Subcutaneous abdominal adipose tissue (tissue), 5 donors: ENCODE data around the gene TBCD.

Source experiments
- H3K27ac ChIP-seq: one replicate; pipeline ENCODE4 v1.7.0; 2013; ENCODE audit warnings: low read depth, mild to moderate bottlenecking, inconsistent platforms, low read length, moderate library complexity
- H3K27me3 ChIP-seq, 5 donors: one replicate each; pipeline ENCODE4 v1.7.0; 2013; ENCODE audit warnings: low read length in 5 of 5, inconsistent platforms in 1 of 5; ENCODE audit not compliant: control insufficient read depth in 5 of 5, insufficient read depth in 4 of 5
- H3K36me3 ChIP-seq, 5 donors: one replicate each; pipeline ENCODE4 v1.7.0; 2013; ENCODE audit warnings: low read length in 5 of 5; ENCODE audit not compliant: control insufficient read depth in 5 of 5, insufficient read depth in 5 of 5
- H3K4me1 ChIP-seq, 5 donors: one replicate each; pipeline ENCODE4 v1.7.0; 2013; ENCODE audit warnings: low read length in 5 of 5, mild to moderate bottlenecking in 3 of 5, moderate library complexity in 1 of 5; ENCODE audit not compliant: control insufficient read depth in 5 of 5, insufficient read depth in 5 of 5
- H3K4me3 ChIP-seq, 5 donors: one replicate each; pipeline ENCODE4 v1.7.0; 2013; ENCODE audit warnings: low read length in 5 of 5, low read depth in 1 of 5
- H3K9ac ChIP-seq, 5 donors: one replicate each; pipeline ENCODE4 v1.7.0; 2013; ENCODE audit warnings: low read length in 5 of 5, mild to moderate bottlenecking in 4 of 5, moderate library complexity in 3 of 5
- H3K9me3 ChIP-seq, 5 donors: one replicate each; pipeline ENCODE4 v1.7.0; 2013; ENCODE audit warnings: low read length in 5 of 5; ENCODE audit not compliant: control insufficient read depth in 5 of 5
- donor health status: healthy.
- donor health status: healthy.
- donor health status: healthy.
- donor health status: healthy.
- donor health status: healthy.

TBCD gene

GRCh38 chr17:82826956-82827355 is 75.1 kb downstream of the TBCD start:
- no peak overlapping the region for H3K27ac ChIP-seq
- no peaks in the 10 kb centered on the region for H3K27me3 ChIP-seq
- peaks cover 0 to 29% (median 23%) of the 10 kb centered on the region in 5 donors for H3K36me3 ChIP-seq
- no peaks in the 10 kb centered on the region for H3K9me3 ChIP-seq
- peaks cover 0 to 21% (median 7%) of the 10 kb centered on the region in 5 donors for H3K4me1 ChIP-seq
- no peak overlapping the region for H3K9ac ChIP-seq
- no peak overlapping the region for H3K4me3 ChIP-seq

GRCh38 chr17:82828875-82829487 is 77.1 kb downstream of the TBCD start:
- no peak overlapping the region for H3K4me3 ChIP-seq
- no peak overlapping the region for H3K9ac ChIP-seq
- no peak overlapping the region for H3K27ac ChIP-seq
- H3K36me3 ChIP-seq: peaks cover 0 to 34% (median 23%) of the 10 kb centered on the region in 5 donors
- no peaks in the 10 kb centered on the region for H3K27me3 ChIP-seq
- H3K4me1 ChIP-seq: peaks cover 0 to 21% (median 7%) of the 10 kb centered on the region in 5 donors
- H3K9me3 ChIP-seq: no peaks in the 10 kb centered on the region

DNA sequence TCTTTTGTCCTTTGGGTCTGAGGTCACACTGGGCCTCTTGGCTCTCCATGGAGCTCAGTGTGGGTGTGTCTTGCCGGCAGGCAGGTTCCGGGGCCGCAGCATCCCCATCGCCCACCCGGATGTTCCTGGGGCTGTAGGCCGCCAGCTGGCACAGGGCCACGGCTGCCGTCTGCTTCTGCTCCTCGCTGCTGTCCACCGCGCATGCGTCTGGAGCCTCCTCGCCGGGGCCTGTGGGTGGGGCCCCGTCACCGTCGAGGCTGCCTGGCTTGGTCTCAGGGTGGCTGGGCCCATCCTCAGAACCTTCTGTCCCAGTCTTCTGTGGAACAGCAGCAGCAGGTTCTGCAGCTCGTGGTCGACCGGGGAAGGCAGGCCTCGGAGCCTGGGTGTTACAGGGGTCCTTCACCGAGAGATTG is 78.4 kb downstream of the TBCD start:
- H3K9ac ChIP-seq: no peak overlapping the region
- H3K4me3 ChIP-seq: peak overlapping the region in 2 of 5 donors; percentile 39 to 43
- peaks cover 0 to 21% (median 7%) of the 10 kb centered on the region in 5 donors for H3K4me1 ChIP-seq
- H3K27ac ChIP-seq: no peak overlapping the region
- H3K36me3 ChIP-seq: peaks cover 0 to 34% (median 23%) of the 10 kb centered on the region in 5 donors
- no peaks in the 10 kb centered on the region for H3K9me3 ChIP-seq
- H3K27me3 ChIP-seq: no peaks in the 10 kb centered on the region

DNA sequence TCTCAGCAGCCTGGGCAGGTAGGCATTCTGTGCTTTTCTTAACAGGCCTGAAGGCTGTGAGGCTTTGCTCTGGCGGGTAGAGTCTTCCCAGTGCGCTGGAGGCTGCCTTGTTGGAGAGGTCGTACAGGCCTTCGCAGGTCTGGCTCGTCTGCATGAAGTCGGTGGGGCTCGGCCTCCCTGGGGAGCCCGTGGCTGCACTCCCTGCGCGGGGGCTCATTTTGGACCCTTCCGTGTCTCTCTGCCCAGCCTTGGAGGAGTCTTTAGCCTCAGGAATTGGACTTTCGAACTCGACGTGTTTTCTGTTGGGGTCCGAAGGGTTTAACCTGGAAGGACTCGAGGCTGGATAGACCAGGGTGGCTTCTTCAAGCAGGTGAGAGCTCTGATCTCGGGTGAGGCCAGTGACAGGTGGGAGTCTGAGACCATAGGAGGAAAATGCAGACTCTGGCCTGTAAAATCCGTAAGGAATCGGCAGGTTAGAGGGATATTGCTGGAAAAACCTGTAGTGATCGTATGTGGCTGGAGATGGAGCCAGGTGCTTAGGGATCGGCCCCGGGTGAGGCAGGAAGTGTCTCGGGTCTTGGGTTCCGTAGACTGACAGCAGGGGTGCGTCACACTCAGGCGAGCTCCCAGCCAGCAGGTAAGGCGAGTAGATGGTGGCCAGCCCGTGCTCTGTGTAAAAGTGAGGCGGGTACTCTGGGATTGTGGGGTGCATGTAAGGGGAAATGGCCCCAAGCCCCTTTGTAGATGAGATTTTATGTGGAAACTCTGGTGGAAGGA is 79.4 kb downstream of the TBCD start:
- H3K4me3 ChIP-seq: peak overlapping the region in 2 of 5 donors; percentile 39 to 43
- H3K9me3 ChIP-seq: no peaks in the 10 kb centered on the region
- no peaks in the 10 kb centered on the region for H3K27me3 ChIP-seq
- H3K36me3 ChIP-seq: peaks cover 0 to 34% (median 23%) of the 10 kb centered on the region in 5 donors
- no peak overlapping the region for H3K27ac ChIP-seq
- peak overlapping the region in 1 of 5 donors; percentile 7 for H3K9ac ChIP-seq
- H3K4me1 ChIP-seq: peaks cover 2 to 28% (median 7%) of the 10 kb centered on the region in 5 donors

DNA sequence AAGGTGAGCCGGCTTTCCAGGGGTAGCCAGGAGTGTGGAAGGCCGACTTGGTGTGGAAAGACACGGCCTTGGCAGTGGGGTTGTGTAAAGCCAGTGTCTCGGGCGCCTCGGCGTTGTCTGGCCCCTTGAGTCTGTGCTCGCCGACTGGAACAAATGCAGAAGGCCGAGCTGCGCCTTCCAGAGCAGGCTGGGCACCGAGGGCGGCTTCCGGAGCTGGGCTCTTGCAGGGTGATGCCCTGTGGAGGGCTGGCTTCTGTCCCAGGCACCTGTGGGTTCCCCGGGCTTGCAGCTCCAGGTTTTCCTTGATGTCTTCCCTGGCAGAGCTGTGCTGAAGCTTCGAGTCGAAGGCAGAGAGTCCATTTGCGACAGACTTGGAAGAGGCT is 79.9 kb downstream of the TBCD start:
- Histone ChIP-seq H3K9ac (no peak overlapping the region), H3K27ac (no peak overlapping the region), H3K27me3 (no peaks in the 10 kb centered on the region), H3K4me3 (peak overlapping the region in 2 of 5 donors; percentile 39 to 43), H3K9me3 (no peaks in the 10 kb centered on the region), H3K4me1 (peaks cover 2 to 34% (median 12%) of the 10 kb centered on the region in 5 donors), H3K36me3 (peaks cover 0 to 34% (median 23%) of the 10 kb centered on the region in 5 donors)

GRCh38 chr17:82832411-82832810 is 80.5 kb downstream of the TBCD start:
- peaks cover 0 to 29% (median 21%) of the 10 kb centered on the region in 5 donors for H3K36me3 ChIP-seq
- peaks cover 2 to 40% (median 18%) of the 10 kb centered on the region in 5 donors for H3K4me1 ChIP-seq
- no peaks in the 10 kb centered on the region for H3K27me3 ChIP-seq
- no peak overlapping the region for H3K27ac ChIP-seq
- no peak overlapping the region for H3K9ac ChIP-seq
- H3K4me3 ChIP-seq: peak overlapping the region in 2 of 5 donors; percentile 39 to 43
- no peaks in the 10 kb centered on the region for H3K9me3 ChIP-seq

DNA sequence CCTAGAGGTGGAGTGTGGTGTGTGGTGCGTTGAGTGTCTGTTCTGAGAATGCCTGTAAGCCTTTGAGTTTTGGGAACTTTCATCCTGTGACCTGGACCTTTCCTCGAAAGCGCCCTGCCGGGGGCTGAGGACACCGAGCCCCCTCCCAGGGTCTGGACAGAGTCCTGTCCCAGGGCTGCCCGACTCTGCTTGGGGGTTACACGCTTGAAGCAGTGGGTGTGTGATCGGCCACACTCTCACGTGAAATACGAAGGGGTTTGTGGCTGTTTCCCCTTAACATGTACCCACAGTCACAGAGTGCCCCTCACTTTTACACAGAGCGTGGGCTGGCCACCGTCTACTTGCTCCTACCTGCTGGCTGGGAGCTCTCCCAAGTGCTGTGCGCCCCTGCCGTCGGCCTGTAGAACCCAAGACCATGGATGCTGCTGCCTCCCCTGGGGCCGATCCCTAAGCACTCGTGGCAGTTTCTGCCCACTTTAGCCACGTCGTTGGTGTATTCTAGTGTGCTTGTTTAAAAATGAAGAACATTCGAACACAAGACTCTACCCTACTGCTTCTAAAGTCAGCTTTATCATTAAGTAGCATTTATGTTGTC is 81.1 kb downstream of the TBCD start:
- no peak overlapping the region for H3K9ac ChIP-seq
- no peaks in the 10 kb centered on the region for H3K27me3 ChIP-seq
- H3K9me3 ChIP-seq: no peaks in the 10 kb centered on the region
- H3K36me3 ChIP-seq: peaks cover 0 to 23% (median 15%) of the 10 kb centered on the region in 5 donors
- peaks cover 4 to 46% (median 23%) of the 10 kb centered on the region in 5 donors for H3K4me1 ChIP-seq
- no peak overlapping the region for H3K27ac ChIP-seq
- H3K4me3 ChIP-seq: peak overlapping the region in 1 of 5 donors; percentile 22

GRCh38 chr17:82835122-82835521 is 83.3 kb downstream of the TBCD start:
- Histone ChIP-seq H3K4me3 (no peak overlapping the region), H3K36me3 (peaks cover 0 to 12% (median 7%) of the 10 kb centered on the region in 5 donors), H3K4me1 (peaks cover 4 to 60% (median 31%) of the 10 kb centered on the region in 5 donors), H3K9me3 (no peaks in the 10 kb centered on the region), H3K9ac (no peak overlapping the region), H3K27ac (no peak overlapping the region), H3K27me3 (no peaks in the 10 kb centered on the region)

GRCh38 chr17:82835766-82836512 is 84.1 kb downstream of the TBCD start:
- H3K4me3 ChIP-seq: no peak overlapping the region
- H3K36me3 ChIP-seq: peaks cover 0 to 10% (median 7%) of the 10 kb centered on the region in 5 donors
- H3K4me1 ChIP-seq: peaks cover 4 to 52% (median 27%) of the 10 kb centered on the region in 5 donors
- H3K27me3 ChIP-seq: no peaks in the 10 kb centered on the region
- no peaks in the 10 kb centered on the region for H3K9me3 ChIP-seq
- H3K9ac ChIP-seq: peak overlapping the region in 1 of 5 donors; percentile 1
- H3K27ac ChIP-seq: peak overlapping the region; percentile 37
